Right ventricle myocardium superior (tissue), 1 donor: Measurements from ENCODE around the gene ASXL1. TPM values are rescaled to one million over a fixed set of nuclear protein-coding genes. Genes with fewer than 3 reads are reported as not detected.
"Not testable (repeated sequence)": the region's sequence is repeated elsewhere in the genome, so short reads cannot be mapped to it uniquely, and the experiment has no call there.

Experiments
- ATAC-seq: fragments of 200-7000 bp; cut with Tn5 transposase; one replicate; pipeline ENCODE4 v1.9.1; 2020; ENCODE audit warnings: mild to moderate bottlenecking; ENCODE audit not compliant: poor library complexity
- DNase-seq: peaks from one replicate; pipeline ENCODE4 v3.0.0-alpha.2; 2020
- intact Hi-C: fragments of 100-400 bp; cut with DNase I; formaldehyde crosslinking; loops from one replicate; pipeline ENCODE4 v1.11.2; 2022
- total RNA-seq: library from RNA; stranded (reverse); fragmentation: NEBNext Ultra II Directional; extraction: Animal tissue kit (Norgen Biotek cat#: 25700); gene quantifications from one replicate; pipeline ENCODE4 v1.2.1, GENCODE V29; 2021
- donor health status: DM: no; HTN: yes; CAD: no; lungs with severe emphysema.

The ASXL1 gene
- total RNA-seq, 1 donor from 2014 or later = 24.5 TPM

DNA sequence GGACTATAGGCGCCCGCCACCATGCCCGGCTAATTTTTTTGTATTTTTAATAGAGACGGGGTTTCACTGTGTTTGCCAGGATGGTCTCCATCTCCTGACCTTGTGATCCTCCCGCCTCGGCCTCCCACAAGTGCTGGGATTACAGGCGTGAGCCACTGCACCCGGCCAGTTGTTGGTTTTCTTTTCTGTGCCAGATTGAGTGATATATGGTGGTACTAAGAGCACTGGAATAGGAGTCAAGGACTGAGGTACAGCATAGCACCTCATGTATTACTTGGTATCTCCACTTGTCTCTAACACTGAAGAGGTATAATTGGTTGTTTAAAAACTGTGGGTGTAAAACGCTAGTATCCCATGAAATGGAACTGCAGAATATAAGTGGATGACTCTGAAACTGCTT is 25.3 kb downstream of the ASXL1 start:
- DNase-seq, ATAC-seq, intact Hi-C loops: not testable (repeated sequence)

DNA sequence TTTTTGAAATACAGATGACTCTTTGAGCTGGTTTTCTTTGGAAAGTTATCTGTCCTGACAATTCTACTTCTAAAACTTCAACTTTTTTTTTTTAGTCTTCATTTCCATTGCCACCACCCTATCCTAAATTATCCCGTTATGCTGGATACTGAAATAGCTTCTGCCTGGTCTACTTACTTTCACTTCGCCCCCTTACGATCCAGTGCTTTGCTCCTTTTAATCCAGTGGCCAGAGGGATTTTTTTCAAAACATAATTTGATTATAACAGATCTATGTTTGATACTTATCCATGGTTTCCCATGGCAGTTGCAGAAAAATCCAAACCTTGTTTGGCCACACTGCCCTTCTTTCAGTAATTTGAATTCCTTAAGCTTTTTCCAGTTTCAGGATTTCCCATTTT is 27.4 kb downstream of the ASXL1 start:
- intact Hi-C loops = no loop called here
- DNase-seq (no peak), ATAC-seq (peak; percentile 57)

GRCh38 chr20:32386091-32386490 is 28.0 kb downstream of the ASXL1 start:
- no peak for DNase-seq
- ATAC-seq = no peak
- intact Hi-C loops = no loop called here

GRCh38 chr20:32387252-32387651 is 29.1 kb downstream of the ASXL1 start:
- intact Hi-C loops = no loop called here
- ATAC-seq = no peak
- no peak for DNase-seq

- intact Hi-C loops = no loop called here
- DNase-seq = no peak
- no peak for ATAC-seq
These were observed 32.9 kb downstream of the ASXL1 start for GRCh38 chr20:32391003-32391402.

GRCh38 chr20:32395066-32395465 is 36.9 kb downstream of the ASXL1 start:
- intact Hi-C loops = loop anchor here (5.0 kb wide), 1 partner anchor 37 kb away; no protein-coding TSS in a partner anchor
- DNase-seq = no peak
- ATAC-seq = no peak

- ATAC-seq (no peak), DNase-seq (no peak)
- intact Hi-C loops = loop anchor here (5.0 kb wide), 1 partner anchor 36 kb away; no protein-coding TSS in a partner anchor
These were observed 38.6 kb downstream of the ASXL1 start for GRCh38 chr20:32396646-32397160.

DNA sequence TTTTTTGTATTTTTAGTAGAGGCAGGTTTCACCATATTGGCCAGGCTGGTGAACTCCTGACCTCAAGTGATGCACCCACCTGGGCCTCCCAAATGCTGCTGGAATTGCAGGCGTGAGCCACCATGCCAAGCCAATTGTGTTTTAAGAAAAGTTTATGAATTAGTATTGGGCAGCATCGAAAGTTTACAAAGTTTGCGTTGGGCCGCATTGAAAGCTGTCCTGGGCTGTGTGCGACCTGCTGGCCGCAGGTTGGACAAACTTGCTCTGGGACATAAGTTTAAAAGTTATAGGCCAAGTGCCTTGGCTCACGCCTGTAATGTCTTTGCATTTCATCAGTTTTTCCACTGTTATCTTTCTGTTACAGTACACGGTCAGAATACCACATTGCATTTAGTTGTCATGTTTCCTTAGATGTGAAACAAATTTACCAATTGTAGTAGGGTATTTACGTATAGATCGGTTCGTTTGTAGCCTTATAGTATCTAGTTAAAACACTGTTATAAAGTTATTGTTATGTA is 39.5 kb downstream of the ASXL1 start:
- ATAC-seq (no peak), DNase-seq (no peak)
- intact Hi-C loops = loop anchor here (5.0 kb wide), 1 partner anchor 35 kb away; no protein-coding TSS in a partner anchor

DNA sequence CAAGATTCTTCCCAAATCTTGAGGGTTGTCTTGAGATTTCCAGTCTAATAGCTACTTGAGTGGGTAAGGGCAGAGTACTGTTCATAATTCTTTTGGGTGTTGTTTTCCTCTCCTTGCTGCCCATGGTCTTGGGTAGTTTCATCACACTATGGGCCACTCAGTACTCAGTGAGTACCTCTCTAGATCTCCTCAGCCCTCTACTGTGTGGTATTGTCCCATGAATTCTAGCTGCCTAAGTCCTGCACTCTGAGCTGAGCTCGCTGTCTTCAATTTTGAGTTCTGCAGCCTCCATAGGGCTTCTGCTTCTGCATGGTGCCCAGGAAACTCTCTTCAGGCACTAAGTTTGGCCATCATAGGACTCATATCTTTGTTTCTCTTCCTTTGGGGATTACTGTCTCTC is 42.3 kb downstream of the ASXL1 start:
- intact Hi-C loops = no loop called here
- DNase-seq = no peak
- no peak for ATAC-seq

DNA sequence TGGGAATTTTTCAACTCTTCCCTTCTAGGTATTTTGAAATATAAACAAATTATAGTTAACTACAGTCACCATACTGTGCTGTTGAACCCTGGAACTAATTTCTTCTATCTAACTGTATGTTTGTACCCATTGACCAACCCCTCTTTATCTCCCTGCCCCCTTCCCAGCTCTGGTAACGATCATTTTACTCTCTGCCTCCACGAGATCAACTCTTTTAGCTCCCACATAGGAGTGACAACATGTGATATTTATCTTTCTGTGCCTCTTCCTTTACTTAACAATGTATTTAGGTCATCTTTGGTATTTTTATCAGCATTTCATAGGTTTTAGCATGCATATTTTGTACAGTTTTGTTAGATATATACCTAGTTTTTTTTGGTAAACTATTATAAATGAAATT is 45.9 kb downstream of the ASXL1 start:
- ATAC-seq (no peak), DNase-seq (no peak)
- intact Hi-C loops = no loop called here

- no peak for ATAC-seq
- DNase-seq = no peak
- intact Hi-C loops = no loop called here
These were observed 48.6 kb downstream of the ASXL1 start for GRCh38 chr20:32406701-32407100.

- ATAC-seq, DNase-seq, intact Hi-C loops: not testable (repeated sequence)
These were observed 49.1 kb downstream of the ASXL1 start for GRCh38 chr20:32407131-32407750.

- DNase-seq (no peak), ATAC-seq (no peak)
- intact Hi-C loops = no loop called here
These were observed 54.0 kb downstream of the ASXL1 start for GRCh38 chr20:32411955-32412706.

- intact Hi-C loops = no loop called here
- DNase-seq (no peak), ATAC-seq (no peak)
These were observed 57.4 kb downstream of the ASXL1 start for GRCh38 chr20:32415494-32415893.

DNA sequence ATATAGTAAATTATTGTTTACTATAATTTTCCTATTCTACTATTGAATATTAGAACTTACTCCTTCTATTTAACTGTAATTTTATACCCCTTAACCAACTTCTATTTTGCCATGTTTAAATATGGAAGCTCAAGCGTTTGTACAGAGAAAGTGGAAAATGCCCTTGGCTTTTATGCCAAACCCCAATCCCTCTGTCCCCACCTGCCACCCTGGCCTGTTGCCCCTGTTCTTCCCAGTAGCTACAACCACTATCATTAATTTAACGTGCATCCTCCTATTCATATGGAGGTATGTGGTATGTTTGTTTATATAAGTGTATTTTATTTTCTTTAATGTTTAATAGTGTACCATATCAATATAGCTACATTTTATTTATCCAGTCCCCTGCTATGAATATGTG is 58.1 kb downstream of the ASXL1 start:
- no peak for ATAC-seq
- intact Hi-C loops = no loop called here

DNA sequence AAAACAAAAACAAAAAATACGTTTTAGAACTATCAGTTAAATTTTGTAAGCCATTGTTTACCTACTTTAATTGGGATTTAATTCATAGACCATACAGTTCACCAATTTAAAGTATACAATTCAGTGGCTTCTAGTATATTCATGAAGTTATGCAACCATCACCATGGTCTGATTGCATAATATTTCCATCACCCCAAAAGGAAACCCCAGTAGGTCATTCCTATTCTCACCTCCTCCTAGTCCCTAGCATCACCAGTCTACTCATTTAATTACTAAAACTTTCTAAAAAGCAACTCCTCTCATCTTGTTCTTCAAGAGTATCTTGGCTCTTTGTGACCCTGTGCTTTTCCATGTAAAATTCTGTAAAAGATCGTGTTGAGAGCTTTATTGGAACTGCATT is 60.2 kb downstream of the ASXL1 start:
- intact Hi-C loops = no loop called here
- ATAC-seq = no peak
- DNase-seq = no peak

More for the DNA sequence above, 58.1 kb downstream of the ASXL1 start:
- no peak for DNase-seq

DNA sequence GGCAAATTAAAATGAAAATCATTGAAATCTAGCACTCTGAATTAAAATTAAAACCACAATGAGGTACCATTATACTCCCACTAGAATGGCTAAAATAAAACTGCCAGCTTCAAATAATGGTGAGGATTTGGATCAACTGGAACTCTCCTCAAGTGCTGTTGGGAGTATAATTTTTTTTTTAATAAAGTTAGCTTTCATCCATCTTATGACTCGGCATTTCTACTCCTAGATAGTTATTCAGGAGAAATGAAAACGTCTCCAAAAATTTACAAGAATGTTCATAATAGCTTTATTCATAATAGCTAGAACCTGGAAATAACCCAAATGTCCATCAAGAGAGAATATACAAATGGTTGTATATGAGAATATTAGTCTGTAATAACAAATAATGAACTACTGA is 63.2 kb downstream of the ASXL1 start:
- DNase-seq (no peak), ATAC-seq (no peak)
- intact Hi-C loops = no loop called here

GRCh38 chr20:32427996-32428395 is 69.9 kb downstream of the ASXL1 start:
- ATAC-seq = no peak
- DNase-seq = no peak
- intact Hi-C loops = no loop called here

DNA sequence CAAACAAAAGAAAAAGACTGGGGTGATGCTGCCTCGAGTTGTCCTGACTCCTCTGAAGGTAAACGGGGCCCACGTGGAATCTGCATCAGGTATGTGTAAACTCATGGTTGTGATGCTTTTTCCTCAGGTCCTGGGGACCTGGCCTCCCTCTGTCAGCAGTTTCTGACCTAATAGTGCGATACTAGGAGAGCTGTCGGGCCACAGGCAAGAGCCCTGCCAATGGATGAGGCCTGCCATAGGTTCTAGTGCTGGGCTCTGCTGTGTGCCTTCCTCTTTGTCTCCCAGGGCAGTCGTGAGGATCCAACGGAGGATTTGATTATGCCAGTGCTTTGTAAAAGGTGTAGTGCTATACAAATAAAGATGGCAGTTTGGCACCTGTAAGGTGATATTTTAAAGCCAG is 71.2 kb downstream of the ASXL1 start:
- no peak for DNase-seq
- ATAC-seq = no peak
- intact Hi-C loops = no loop called here
